A673 (cell line): ENCODE data around the gene PSMG4. TPM values are rescaled to one million over a fixed set of nuclear protein-coding genes. Genes with fewer than 3 reads are reported as not detected.

ENCODE experiments used
- BruUV-seq: library from RNA; stranded (reverse); fragments of 400-500 nt; replicated peaks from 2 replicates; lab custom pipeline; 2021; lab: Mats Ljungman, UMichigan
- CTCF ChIA-PET: fragments of 300-600 bp; sonication (Branson Sonifier 250); formaldehyde crosslinking; loops from one replicate; lab custom pipeline; 2022; ENCODE audit warnings: antibody characterized with exemption; lab: Charles Lee
- POLR2A ChIA-PET: fragments of 300-600 bp; sonication (Branson Sonifier 250); formaldehyde crosslinking; loops from one replicate; lab custom pipeline; 2022; ENCODE audit warnings: antibody characterized with exemption; ENCODE audit not compliant: low non-redundant PET; lab: Charles Lee
- DNase-seq: peaks from one replicate; pipeline ENCODE4 v3.0.0-alpha.2; 2015; ENCODE audit warnings: low spot score
- H3K27ac ChIP-seq: fragments of 200-600 bp; sonication (generic); 2 replicates; pipeline ENCODE4 v1.5.1; 2016; ENCODE audit warnings: mixed run types, low read depth, mild to moderate bottlenecking, mixed read lengths, antibody characterized with exemption, low read length; ENCODE audit not compliant: poor library complexity, severe bottlenecking
- H3K27me3 ChIP-seq: fragments of 200-600 bp; sonication (generic); replicated peaks from 2 replicates; pipeline ENCODE4 v1.6.1; 2017; ENCODE audit warnings: mixed run types, low read depth, mild to moderate bottlenecking, mixed read lengths, antibody characterized with exemption, low read length; ENCODE audit not compliant: insufficient read depth, poor library complexity
- H3K36me3 ChIP-seq: fragments of 200-600 bp; sonication (generic); 2 replicates; pipeline ENCODE4 v1.6.1; 2016; ENCODE audit warnings: mixed run types, mild to moderate bottlenecking, mixed read lengths, antibody characterized with exemption, low read length; ENCODE audit not compliant: insufficient read depth, poor library complexity, severe bottlenecking
- H3K4me1 ChIP-seq: fragments of 200-600 bp; sonication (generic); 2 replicates; pipeline ENCODE4 v1.6.1; 2017; ENCODE audit warnings: mixed run types, mild to moderate bottlenecking, mixed read lengths, antibody characterized with exemption, low read length; ENCODE audit not compliant: insufficient read depth, poor library complexity, severe bottlenecking
- H3K4me3 ChIP-seq: fragments of 200-600 bp; sonication (generic); 2 replicates; pipeline ENCODE4 v1.5.1; 2016; ENCODE audit warnings: low read depth, mixed run types, mild to moderate bottlenecking, mixed read lengths, low read length; ENCODE audit not compliant: poor library complexity, severe bottlenecking
- H3K9me3 ChIP-seq: fragments of 200-600 bp; sonication (generic); 2 replicates; pipeline ENCODE4 v1.6.1; 2016; ENCODE audit warnings: mixed run types, low read depth, mild to moderate bottlenecking, mixed read lengths, antibody characterized with exemption, low read length; ENCODE audit not compliant: poor library complexity, severe bottlenecking
- CTCF ChIP-seq: fragments of 300-800, 200-600 bp; sonication (generic); conservative IDR thresholded peaks from 2 replicates; pipeline ENCODE4 v1.5.1; 2017; ENCODE audit warnings: low read depth, mild to moderate bottlenecking, antibody characterized with exemption, low read length, moderate library complexity, mixed read lengths
- EZH2 ChIP-seq: fragments of 200-600 bp; sonication (generic); IDR thresholded peaks from 2 replicates; pipeline ENCODE4 v1.6.1; 2017; ENCODE audit warnings: borderline replicate concordance, low read depth, mild to moderate bottlenecking, mixed read lengths, antibody characterized with exemption, low read length; ENCODE audit not compliant: poor library complexity, severe bottlenecking
- intact Hi-C: fragments of 100-400 bp; cut with micrococcal nuclease; formaldehyde crosslinking; loops from one replicate; pipeline ENCODE4 v1.10.0; 2022; ENCODE audit not compliant: unreplicated experiment
- total RNA-seq: library from RNA; stranded (reverse); gene quantifications from 2 replicates; pipeline ENCODE4 v1.2.3, GENCODE V29; 2021

PSMG4 gene
- total RNA-seq, 1 experiment from 2014 or later = 34.4 TPM

DNA sequence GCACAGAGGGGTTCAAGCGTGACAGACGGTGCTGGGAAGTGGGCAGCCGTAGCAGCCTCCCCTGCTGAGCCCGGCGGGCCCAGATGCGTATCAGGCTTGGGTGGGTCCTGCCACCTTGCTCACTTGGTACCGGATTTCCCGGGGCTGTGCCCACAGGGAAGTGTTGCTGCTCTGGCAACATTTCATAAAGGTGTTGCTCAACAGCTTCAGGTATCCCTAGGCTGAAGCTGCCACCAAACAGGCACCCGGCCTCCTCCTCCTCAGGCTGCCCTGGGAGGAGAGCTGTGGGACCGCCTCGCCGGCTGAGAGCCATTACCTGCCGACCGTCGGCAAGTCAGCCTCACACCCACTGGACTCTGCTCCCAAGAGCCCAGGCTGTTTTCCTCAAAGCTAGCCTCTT, 11.5 kb downstream of the PSMG4 start:
- H3K36me3 ChIP-seq = peaks cover 27% of the 10 kb centered on the region
- BruUV-seq = no TSS peak
- POLR2A ChIA-PET = interaction anchor here (0.6 kb wide), 1 partner anchor 156 kb away, joined by 5 read pairs; no protein-coding TSS in a partner anchor

GRCh38 chr6:3271756-3272155, 13.0 kb downstream of the PSMG4 start:
- BruUV-seq = no TSS peak
- H3K27me3 ChIP-seq = no peaks in the 10 kb centered on the region
- H3K4me1 ChIP-seq = no peaks in the 10 kb centered on the region
- CTCF ChIA-PET = no interaction called here
- H3K36me3 ChIP-seq = peaks cover 23% of the 10 kb centered on the region
- H3K4me3 ChIP-seq = no peak overlapping the region
- H3K9me3 ChIP-seq = no peaks in the 10 kb centered on the region
- no peak overlapping the region for H3K27ac ChIP-seq
- intact Hi-C loops = no loop called here
- POLR2A ChIA-PET = no interaction called here
- DNase-seq = no peak
- no peak for TF ChIP-seq CTCF
- TF ChIP-seq EZH2 = no peak

More for the DNA sequence above, 11.5 kb downstream of the PSMG4 start:
- no peak overlapping the region for H3K4me3 ChIP-seq
- H3K27me3 ChIP-seq = no peaks in the 10 kb centered on the region
- no peak for DNase-seq
- no peak overlapping the region for H3K27ac ChIP-seq
- intact Hi-C loops = no loop called here
- CTCF ChIA-PET = interaction anchor here (0.7 kb wide), 1 partner anchor 10 kb away, joined by 3 read pairs; no protein-coding TSS in a partner anchor
- no peak for TF ChIP-seq CTCF
- H3K4me1 ChIP-seq = no peaks in the 10 kb centered on the region
- H3K9me3 ChIP-seq = no peaks in the 10 kb centered on the region

DNA sequence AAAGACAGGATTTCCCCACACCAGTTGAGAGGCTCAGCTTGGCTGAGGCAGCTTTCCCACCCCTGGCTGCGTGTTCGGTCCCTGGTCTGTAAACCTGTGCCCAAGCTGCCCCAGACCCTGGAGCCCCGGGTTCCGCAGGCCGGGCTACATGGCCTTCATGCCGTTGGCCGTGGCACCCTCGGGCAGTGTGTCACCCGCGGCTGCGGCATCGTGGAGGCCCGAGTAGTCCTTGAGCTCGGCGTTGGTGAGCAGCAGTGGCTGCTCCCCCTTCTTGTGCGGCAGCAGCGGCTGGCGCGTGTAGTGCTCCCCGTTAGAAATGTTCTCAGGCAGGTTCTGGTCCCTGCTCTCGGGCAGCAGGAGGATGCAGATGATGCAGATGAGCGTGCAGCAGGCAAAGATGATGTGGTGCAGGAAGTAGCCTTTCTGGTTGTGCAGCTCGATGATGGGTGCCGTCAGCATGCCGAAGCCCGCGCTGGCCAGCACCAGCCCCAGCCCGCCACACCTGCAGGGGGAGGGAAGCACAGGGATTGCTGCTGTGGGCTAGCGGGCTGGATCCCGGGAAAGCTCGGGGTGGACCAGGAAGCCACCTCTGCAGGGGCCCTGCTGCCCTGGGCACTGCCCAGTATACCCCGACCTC, 14.3 kb downstream of the PSMG4 start:
- H3K4me3 ChIP-seq = no peak overlapping the region
- no peaks in the 10 kb centered on the region for H3K27me3 ChIP-seq
- H3K36me3 ChIP-seq = peaks cover 23% of the 10 kb centered on the region
- no TSS peak for BruUV-seq
- TF ChIP-seq EZH2 (no peak), CTCF (no peak)
- CTCF ChIA-PET = no interaction called here
- no peaks in the 10 kb centered on the region for H3K4me1 ChIP-seq
- intact Hi-C loops = no loop called here
- H3K9me3 ChIP-seq = no peaks in the 10 kb centered on the region
- POLR2A ChIA-PET = no interaction called here
- no peak for DNase-seq
- H3K27ac ChIP-seq = no peak overlapping the region
